OCI-LY7 (cell line): ENCODE results near the gene RAD50. TPM values are rescaled to one million over a fixed set of nuclear protein-coding genes. Genes with fewer than 3 reads are reported as not detected.

Experiments used
- BruUV-seq: library from RNA; stranded (reverse); fragments of 400-500 nt; replicated peaks from 2 replicates; lab custom pipeline; 2021; lab: Mats Ljungman, UMichigan
- CTCF ChIA-PET: fragments of 300-600 bp; sonication (Branson Sonifier 250); formaldehyde crosslinking; loops from one replicate; lab custom pipeline; 2022; ENCODE audit warnings: antibody characterized with exemption; ENCODE audit not compliant: unreplicated experiment; lab: Charles Lee
- POLR2A ChIA-PET: fragments of 300-600 bp; sonication (Branson Sonifier 250); formaldehyde crosslinking; loops from one replicate; lab custom pipeline; 2022; ENCODE audit warnings: antibody characterized with exemption; lab: Charles Lee
- DNase-seq: peaks from one replicate; pipeline ENCODE4 v3.0.0-alpha.2; 2015; ENCODE audit warnings: low spot score
- H2AFZ ChIP-seq: fragments of 200-600 bp; sonication (generic), shearing (Covaris generic); 2 replicates; pipeline ENCODE4 v1.6.1; 2014; ENCODE audit warnings: mild to moderate bottlenecking, antibody characterized with exemption, low read length, moderate library complexity
- H3K27ac ChIP-seq: fragments of 200-600 bp; sonication (generic); 2 replicates; pipeline ENCODE4 v1.5.1; 2014; ENCODE audit warnings: mixed run types, low read depth, mild to moderate bottlenecking, moderate library complexity, low read length, inconsistent platforms; ENCODE audit not compliant: poor library complexity, severe bottlenecking
- H3K36me3 ChIP-seq: fragments of 200-600 bp; sonication (generic); 2 replicates; pipeline ENCODE4 v1.6.1; 2014; ENCODE audit warnings: mild to moderate bottlenecking, antibody characterized with exemption, low read length, moderate library complexity, mixed read lengths; ENCODE audit not compliant: insufficient read depth
- H3K4me1 ChIP-seq: fragments of 200-600 bp; sonication (generic); 2 replicates; pipeline ENCODE4 v1.5.1; 2014; ENCODE audit warnings: mild to moderate bottlenecking, low read length; ENCODE audit not compliant: insufficient read depth, poor library complexity, severe bottlenecking
- H3K4me2 ChIP-seq: fragments of 200-600 bp; sonication (generic); 2 replicates; pipeline ENCODE4 v1.6.1; 2014; ENCODE audit warnings: mild to moderate bottlenecking, low read length
- H3K4me3 ChIP-seq: fragments of 200-600 bp; sonication (generic); 2 replicates; pipeline ENCODE4 v1.5.1; 2014; ENCODE audit warnings: mild to moderate bottlenecking, low read depth, low read length; ENCODE audit not compliant: poor library complexity, severe bottlenecking
- H3K79me2 ChIP-seq: fragments of 200-600 bp; sonication (generic); 2 replicates; pipeline ENCODE4 v1.6.1; 2016; ENCODE audit warnings: low read depth, mild to moderate bottlenecking, low read length, moderate library complexity, mixed read lengths; ENCODE audit not compliant: insufficient read depth
- H3K9me2 ChIP-seq: fragments of 200-600 bp; sonication (generic); 2 replicates; pipeline ENCODE4 v1.6.1; 2016; ENCODE audit warnings: mild to moderate bottlenecking, low read length, mixed read lengths; ENCODE audit not compliant: insufficient read depth
- H3K9me3 ChIP-seq: fragments of 200-600 bp; sonication (generic); 2 replicates; pipeline ENCODE4 v1.6.1; 2014; ENCODE audit warnings: mild to moderate bottlenecking, mixed run types, low read length, mixed read lengths
- H4K20me1 ChIP-seq: fragments of 200-600 bp; sonication (generic); 2 replicates; pipeline ENCODE4 v1.6.1; 2014; ENCODE audit warnings: mild to moderate bottlenecking, antibody characterized with exemption, low read length, moderate library complexity, mixed read lengths; ENCODE audit not compliant: insufficient read depth
- CTCF ChIP-seq: fragments of 200-600 bp; sonication (generic); conservative IDR thresholded peaks from 2 replicates; pipeline ENCODE4 v1.5.1; 2014; ENCODE audit warnings: mild to moderate bottlenecking, antibody characterized with exemption, low read length, moderate library complexity, mixed read lengths
- EZH2phosphoT487 ChIP-seq: fragments of 200-600 bp; sonication (generic); IDR thresholded peaks from 2 replicates; pipeline ENCODE4 v1.6.1; 2018; ENCODE audit warnings: low read depth, borderline replicate concordance, mild to moderate bottlenecking, mixed run types, antibody characterized with exemption, low read length, moderate library complexity, mixed read lengths
- intact Hi-C: fragments of 100-400 bp; cut with micrococcal nuclease; formaldehyde crosslinking; loops from one replicate; pipeline ENCODE4 v1.10.0; 2022; ENCODE audit not compliant: unreplicated experiment
- total RNA-seq, 2 experiments: library from RNA; depleted of rRNA in 1 of 2; stranded (reverse); fragments of >200 nt in 1 of 2; shearing (Covaris generic) in 1 of 2; gene quantifications; 2 replicates each; pipeline ENCODE4 v1.2.3, GENCODE V29; 2014 to 2022

RAD50 gene
- total RNA-seq, 2 experiments from 2014 or later, result 24.0 to 59.8 TPM

GRCh38 chr5:132659598-132660493, 103.1 kb downstream of the RAD50 start:
- no peak for DNase-seq

GRCh38 chr5:132661231-132662003, 104.6 kb downstream of the RAD50 start:
- no peaks in the 10 kb centered on the region for H3K9me2 ChIP-seq
- H3K4me1 ChIP-seq, result no peaks in the 10 kb centered on the region
- no peaks in the 10 kb centered on the region for H3K36me3 ChIP-seq
- H3K79me2 ChIP-seq, result no peaks in the 10 kb centered on the region
- no TSS peak for BruUV-seq
- H4K20me1 ChIP-seq, result no peaks in the 10 kb centered on the region
- DNase-seq, result no peak
- TF ChIP-seq EZH2phosphoT487 (no peak), CTCF (0 out of 2 replicates have a peak, but pooled peaks have one; percentile 16)
- intact Hi-C loops, result loop anchor here (5.0 kb wide), 1 partner anchor 161 kb away; no protein-coding TSS in a partner anchor
- H3K27ac ChIP-seq, result no peak overlapping the region
- H3K4me2 ChIP-seq, result no peak overlapping the region
- H3K4me3 ChIP-seq, result no peak overlapping the region
- H2AFZ ChIP-seq, result no peak overlapping the region
- ChIA-PET CTCF (no interaction called here), POLR2A (interaction anchor here (0.6 to 0.8 kb wide), 2 partner anchors 65 to 557 kb away, joined by 3 to 6 read pairs; no protein-coding TSS in a partner anchor)
- H3K9me3 ChIP-seq, result no peaks in the 10 kb centered on the region

More at GRCh38 chr5:132659598-132660493, 103.1 kb downstream of the RAD50 start:
- no peaks in the 10 kb centered on the region for H3K36me3 ChIP-seq
- no peaks in the 10 kb centered on the region for H3K4me1 ChIP-seq
- POLR2A ChIA-PET, result no interaction called here
- no TSS peak for BruUV-seq
- TF ChIP-seq EZH2phosphoT487 (no peak), CTCF (no peak)
- no peaks in the 10 kb centered on the region for H3K9me2 ChIP-seq
- H4K20me1 ChIP-seq, result no peaks in the 10 kb centered on the region
- CTCF ChIA-PET, result no interaction called here
- H3K4me2 ChIP-seq, result no peak overlapping the region
- H3K4me3 ChIP-seq, result no peak overlapping the region
- H3K27ac ChIP-seq, result no peak overlapping the region
- H2AFZ ChIP-seq, result no peak overlapping the region
- H3K9me3 ChIP-seq, result no peaks in the 10 kb centered on the region
- intact Hi-C loops, result loop anchor here (5.0 kb wide), 1 partner anchor 162 kb away; no protein-coding TSS in a partner anchor
- H3K79me2 ChIP-seq, result no peaks in the 10 kb centered on the region
